Stomach (tissue), 4 donors: Measurements from ENCODE around the gene LPAR3.

Experiments
- EP300 ChIP-seq: sonication (generic); formaldehyde crosslinking; IDR thresholded peaks from one replicate; pipeline ENCODE4 v1.6.1; 2017; ENCODE audit warnings: antibody characterized with exemption
- POLR2A ChIP-seq, 4 donors: fragments of 450-650 bp; IDR thresholded peaks; one replicate each; pipeline ENCODE4 v1.6.1; 2016; ENCODE audit warnings: antibody characterized with exemption in 4 of 4, control low read depth in 2 of 4, mild to moderate bottlenecking in 1 of 4, moderate library complexity in 1 of 4
- TF ChIP-seq, protein P1 (sequence below), 7 experiments: fragments of 450-650 bp in 4 of 7; fragments of 200-600 bp in 3 of 7; sonication (generic) in 3 of 7; IDR thresholded peaks; one replicate each; pipeline ENCODE4 v1.5.1; 2016 to 2019; ENCODE audit warnings: antibody characterized with exemption in 7 of 7, control low read depth in 2 of 7, mild to moderate bottlenecking in 1 of 7

DNA sequence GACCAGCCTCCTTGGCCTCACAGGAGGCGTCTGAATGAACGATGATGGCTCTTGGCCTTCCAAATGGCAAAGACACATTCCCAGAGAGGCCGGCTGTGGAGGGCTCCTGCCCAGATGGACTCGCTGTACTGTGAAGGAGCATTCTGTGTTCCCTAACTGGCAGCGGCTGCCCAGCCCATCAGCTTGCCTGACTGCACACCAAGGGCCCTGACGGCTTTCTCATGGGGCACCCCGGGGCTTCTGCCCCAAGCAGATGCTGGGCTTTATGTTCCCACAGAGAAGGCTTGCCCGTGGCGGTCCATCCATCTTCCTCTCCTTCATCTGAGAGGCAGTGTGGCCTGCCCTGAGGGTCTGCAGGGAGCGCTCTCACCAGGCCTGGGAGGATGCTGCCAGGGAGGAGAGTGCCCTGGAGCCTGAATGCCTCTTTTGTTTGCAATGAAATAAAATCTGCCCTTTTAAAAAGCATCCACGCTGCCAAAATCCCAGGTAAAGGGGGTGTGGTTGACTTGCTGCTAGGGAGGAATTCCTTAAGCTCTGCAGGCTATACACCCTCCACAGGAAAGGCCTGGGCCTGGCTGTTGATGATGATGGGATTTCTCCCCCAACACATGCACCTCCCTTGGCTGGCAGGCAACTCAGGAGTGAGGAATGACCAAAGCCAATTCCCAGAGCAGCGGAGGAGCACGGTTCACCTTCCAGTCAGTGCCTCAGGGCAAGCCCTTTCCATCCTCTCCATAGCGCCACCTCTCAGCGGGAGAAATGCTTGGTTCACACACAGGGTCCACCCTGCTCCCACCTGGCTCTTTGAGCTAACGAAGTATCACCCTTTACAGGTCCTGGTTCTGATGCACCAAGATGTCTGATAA, 118.1 kb downstream of the LPAR3 start:
- TF ChIP-seq POLR2A (IDR thresholded peaks at IDR 0.05) = no peak
- TF ChIP-seq EP300 = no peak
- TF ChIP-seq, protein P1, sequence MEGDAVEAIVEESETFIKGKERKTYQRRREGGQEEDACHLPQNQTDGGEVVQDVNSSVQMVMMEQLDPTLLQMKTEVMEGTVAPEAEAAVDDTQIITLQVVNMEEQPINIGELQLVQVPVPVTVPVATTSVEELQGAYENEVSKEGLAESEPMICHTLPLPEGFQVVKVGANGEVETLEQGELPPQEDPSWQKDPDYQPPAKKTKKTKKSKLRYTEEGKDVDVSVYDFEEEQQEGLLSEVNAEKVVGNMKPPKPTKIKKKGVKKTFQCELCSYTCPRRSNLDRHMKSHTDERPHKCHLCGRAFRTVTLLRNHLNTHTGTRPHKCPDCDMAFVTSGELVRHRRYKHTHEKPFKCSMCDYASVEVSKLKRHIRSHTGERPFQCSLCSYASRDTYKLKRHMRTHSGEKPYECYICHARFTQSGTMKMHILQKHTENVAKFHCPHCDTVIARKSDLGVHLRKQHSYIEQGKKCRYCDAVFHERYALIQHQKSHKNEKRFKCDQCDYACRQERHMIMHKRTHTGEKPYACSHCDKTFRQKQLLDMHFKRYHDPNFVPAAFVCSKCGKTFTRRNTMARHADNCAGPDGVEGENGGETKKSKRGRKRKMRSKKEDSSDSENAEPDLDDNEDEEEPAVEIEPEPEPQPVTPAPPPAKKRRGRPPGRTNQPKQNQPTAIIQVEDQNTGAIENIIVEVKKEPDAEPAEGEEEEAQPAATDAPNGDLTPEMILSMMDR (IDR thresholded peaks at IDR 0.05) = no peak
